HepG2 (cell line): ENCODE data around the gene FOSB. TPM values are rescaled to one million over a fixed set of nuclear protein-coding genes. Genes with fewer than 3 reads are reported as not detected.

Experiments used
- ATF4 ChIP-seq, 2 experiments: fragments of 450-650 bp in 1 of 2; sonication (generic) in 1 of 2; formaldehyde crosslinking; IDR thresholded peaks; 2 replicates each; pipeline versions ENCODE4 v1.5.0 to v1.8.0; 2020 to 2022; ENCODE audit warnings: mild to moderate bottlenecking in 1 of 2, missing genetic modification reagents in 1 of 2
- BRF2 ChIP-seq: sonication (generic); formaldehyde crosslinking; IDR thresholded peaks from 2 replicates; pipeline ENCODE4 v1.8.1; 2022; ENCODE audit warnings: mild to moderate bottlenecking, missing genetic modification reagents
- DRAP1 ChIP-seq: IDR thresholded peaks from 2 replicates; pipeline ENCODE4 v1.6.1; 2016; ENCODE audit warnings: missing genetic modification reagents, missing compliant biosample characterization
- HDAC1 ChIP-seq: sonication (generic); formaldehyde crosslinking; IDR thresholded peaks from 2 replicates; pipeline ENCODE4 v1.5.1; 2020; ENCODE audit warnings: mild to moderate bottlenecking, missing genetic modification reagents
- HNF4A ChIP-seq: sonication (generic); formaldehyde crosslinking; IDR thresholded peaks from 2 replicates; pipeline ENCODE4 v1.4.0; 2020; ENCODE audit warnings: missing genetic modification reagents
- MEF2D ChIP-seq: sonication (generic); formaldehyde crosslinking; IDR thresholded peaks from 2 replicates; pipeline ENCODE4 v1.5.1; 2020; ENCODE audit warnings: mild to moderate bottlenecking, missing genetic modification reagents
- NR0B2 ChIP-seq: sonication (generic); formaldehyde crosslinking; IDR thresholded peaks from 2 replicates; pipeline ENCODE4 v1.4.0; 2020; ENCODE audit warnings: mild to moderate bottlenecking, missing genetic modification reagents
- PBX3 ChIP-seq: sonication (generic); formaldehyde crosslinking; IDR thresholded peaks from 2 replicates; pipeline ENCODE4 v1.8.1; 2023; ENCODE audit warnings: missing genetic modification reagents, inconsistent platforms, borderline replicate concordance
- PHF8 ChIP-seq: sonication (generic); formaldehyde crosslinking; IDR thresholded peaks from 2 replicates; pipeline ENCODE4 v1.5.0; 2020; ENCODE audit warnings: missing genetic modification reagents
- SOX5 ChIP-seq: IDR thresholded peaks from 2 replicates; pipeline ENCODE4 v1.6.1; 2016; ENCODE audit warnings: borderline replicate concordance
- ZFP62 ChIP-seq: sonication (generic); formaldehyde crosslinking; IDR thresholded peaks from 2 replicates; pipeline ENCODE4 v1.4.0; 2020; ENCODE audit warnings: missing genetic modification reagents
- ZFP90 ChIP-seq: sonication (generic); formaldehyde crosslinking; IDR thresholded peaks from 2 replicates; pipeline ENCODE4 v1.8.0; 2022; ENCODE audit warnings: missing genetic modification reagents, mild to moderate bottlenecking, inconsistent platforms, borderline replicate concordance
- ZFYVE20 ChIP-seq: sonication (generic); formaldehyde crosslinking; IDR thresholded peaks from 2 replicates; pipeline ENCODE4 v1.8.0; 2023; ENCODE audit warnings: low read depth, mild to moderate bottlenecking, moderate library complexity, missing genetic modification reagents, borderline replicate concordance
- ZMYM2 ChIP-seq: sonication (generic); formaldehyde crosslinking; IDR thresholded peaks from 2 replicates; pipeline ENCODE4 v1.8.0; 2022; ENCODE audit warnings: mild to moderate bottlenecking, missing genetic modification reagents
- ZNF205 ChIP-seq: IDR thresholded peaks from 2 replicates; pipeline ENCODE4 v1.6.1; 2018; ENCODE audit warnings: missing biosample characterization, missing genetic modification reagents
- ZNF414 ChIP-seq: sonication (generic); formaldehyde crosslinking; IDR thresholded peaks from 2 replicates; pipeline ENCODE4 v1.5.0; 2020; ENCODE audit warnings: missing genetic modification reagents
- ZNF652 ChIP-seq: IDR thresholded peaks from 2 replicates; pipeline ENCODE4 v1.6.1; 2016; ENCODE audit warnings: low read depth, borderline replicate concordance
- ZNF749 ChIP-seq: sonication (generic); formaldehyde crosslinking; IDR thresholded peaks from 2 replicates; pipeline ENCODE4 v1.8.0; 2022; ENCODE audit warnings: mild to moderate bottlenecking, missing genetic modification reagents, moderate library complexity, borderline replicate concordance
- ZNF800 ChIP-seq: sonication (generic); formaldehyde crosslinking; IDR thresholded peaks from 2 replicates; pipeline ENCODE4 v1.4.0; 2020; ENCODE audit warnings: missing genetic modification reagents
- polyA plus RNA-seq, 8 experiments: library from polyadenylated mRNA; depleted of rRNA in 3 of 8; stranded (reverse) in 7 of 8; unstranded in 1 of 8; fragments of >200 nt; fragmentation: Illumina TruSeq in 4 of 8; extraction: Trizol in 4 of 8; gene quantifications; 2 replicates each; pipeline versions ENCODE4 v1.2.1 to v1.2.3, GENCODE V29; 2011 to 2016; ENCODE audit warnings: low read depth in 4 of 8, missing spikeins in 1 of 8, mixed read lengths in 1 of 8; ENCODE audit not compliant: insufficient read depth in 1 of 8
- total RNA-seq, 5 experiments: library from RNA; depleted of rRNA; stranded (reverse); fragments of >200 nt; fragmentation: Illumina TruSeq; extraction: Trizol; gene quantifications; 2 replicates each; pipeline ENCODE4 v1.2.3, GENCODE V29; 2016; ENCODE audit warnings: low read depth in 1 of 5

FOSB gene
- total and polyA plus RNA-seq, 2 of the 13 experiments (the other 11 are each of a cell fraction or from before 2014, with no cell fraction given) = 2.8 to 6.0 TPM

- no peak for TF ChIP-seq ZFYVE20
- peak in 1 of 2 experiments; percentile 38; a peak in 1 of 4 replicates for TF ChIP-seq ATF4 (CRISPR knock-in tag; IDR thresholded peaks at IDR 0.05)
- no peak; the same call in 1 of the 2 replicates for TF ChIP-seq SOX5 (CRISPR knock-in tag)
- peak; percentile 39; the same call in 1 of the 2 replicates for TF ChIP-seq HNF4A
- TF ChIP-seq ZFP62 (CRISPR knock-in tag) = no peak
- TF ChIP-seq PHF8 (CRISPR knock-in tag) = peak; percentile 53; the same call in 1 of the 2 replicates
- peak; percentile 89 for TF ChIP-seq DRAP1 (CRISPR knock-in tag)
- TF ChIP-seq ZNF652 = peak; percentile 17; the same call in 1 of the 2 replicates
- TF ChIP-seq ZNF205 (CRISPR knock-in tag) = peak; percentile 39; the same call in 1 of the 2 replicates
- peak; percentile 85; the same call in 1 of the 2 replicates for TF ChIP-seq PBX3 (CRISPR knock-in tag)
- TF ChIP-seq ZMYM2 (CRISPR knock-in tag) = no peak
- TF ChIP-seq ZNF414 (CRISPR knock-in tag) = peak; percentile 21; the same call in 1 of the 2 replicates
- peak; percentile 38; the same call in 1 of the 2 replicates for TF ChIP-seq HDAC1
- peak; percentile 57; the same call in 1 of the 2 replicates for TF ChIP-seq ZNF800 (CRISPR knock-in tag)
- TF ChIP-seq MEF2D (CRISPR knock-in tag) = 0 out of 2 replicates have a peak, but pooled peaks have one; percentile 11
- no peak for TF ChIP-seq ZNF749 (CRISPR knock-in tag)
- TF ChIP-seq NR0B2 (CRISPR knock-in tag) = peak; percentile 43; the same call in 1 of the 2 replicates
- 0 out of 2 replicates have a peak, but pooled peaks have one; percentile 31 for TF ChIP-seq ZFP90
- TF ChIP-seq BRF2 (CRISPR knock-in tag) = no peak
Observed at GRCh38 chr19:45506989-45507871, 39.4 kb downstream of the FOSB start, which contains the start of gene VASP (continued).
